HG03095 (cell line): ENCODE data around the gene PRMT7.

Source experiments
- ATAC-seq: cut with Tn5 transposase; IDR thresholded peaks from one replicate; pipeline ENCODE4 v1.9.1; 2021; ENCODE audit warnings: moderate library complexity; ENCODE audit not compliant: unreplicated experiment

The PRMT7 gene

GRCh38 chr16:68345958-68346635 is 35.3 kb downstream of the PRMT7 start:
- no peak for ATAC-seq

GRCh38 chr16:68346892-68347480 is 36.2 kb downstream of the PRMT7 start:
- ATAC-seq, result no peak

- ATAC-seq, result no peak
Measured at GRCh38 chr16:68347605-68348004, 36.8 kb downstream of the PRMT7 start.

- ATAC-seq, result no peak
Measured at GRCh38 chr16:68348639-68349445, 38.0 kb downstream of the PRMT7 start.

- no peak for ATAC-seq
Measured at GRCh38 chr16:68349838-68350410, 39.1 kb downstream of the PRMT7 start.

GRCh38 chr16:68350813-68351350 is 40.1 kb downstream of the PRMT7 start:
- ATAC-seq, result no peak

GRCh38 chr16:68351463-68351862 is 40.6 kb downstream of the PRMT7 start:
- ATAC-seq, result no peak

GRCh38 chr16:68351991-68352431 is 41.2 kb downstream of the PRMT7 start:
- no peak for ATAC-seq

GRCh38 chr16:68353366-68353765 is 42.5 kb downstream of the PRMT7 start:
- ATAC-seq, result no peak

- no peak for ATAC-seq
Measured at GRCh38 chr16:68354816-68355215, 44.0 kb downstream of the PRMT7 start.

GRCh38 chr16:68355447-68356248 is 44.8 kb downstream of the PRMT7 start:
- ATAC-seq, result no peak

GRCh38 chr16:68356249-68356918 is 45.6 kb downstream of the PRMT7 start:
- peak; percentile 79 for ATAC-seq

- ATAC-seq, result no peak
Measured at GRCh38 chr16:68356919-68357286, 46.1 kb downstream of the PRMT7 start.

- ATAC-seq, result no peak
Measured at GRCh38 chr16:68357521-68357922, 46.7 kb downstream of the PRMT7 start.

- ATAC-seq, result no peak
Measured at GRCh38 chr16:68357923-68358322, 47.1 kb downstream of the PRMT7 start.

- no peak for ATAC-seq
Measured at GRCh38 chr16:68358951-68359350, 48.1 kb downstream of the PRMT7 start.

GRCh38 chr16:68359398-68360191 is 48.8 kb downstream of the PRMT7 start:
- ATAC-seq, result no peak

- no peak for ATAC-seq
Measured at GRCh38 chr16:68360547-68360946, 49.7 kb downstream of the PRMT7 start.

GRCh38 chr16:68360956-68361355 is 50.1 kb downstream of the PRMT7 start:
- no peak for ATAC-seq
